Subcutaneous adipose tissue (tissue), 4 donors: Measurements from ENCODE around the gene BIN2. TPM values are rescaled to one million over a fixed set of nuclear protein-coding genes. Genes with fewer than 3 reads are reported as not detected.

Experiments
- CTCF ChIP-seq: fragments of 450-650 bp; IDR thresholded peaks from one replicate; pipeline ENCODE4 v1.5.1; 2016; ENCODE audit warnings: low read depth, mild to moderate bottlenecking, control low read depth, antibody characterized with exemption, moderate library complexity
- total RNA-seq, 4 donors: library from RNA; depleted of rRNA; stranded (reverse); fragments of >200 nt; gene quantifications; one replicate each; pipeline ENCODE4 v1.1.0, GENCODE V29; 2016

Gene BIN2
- total RNA-seq, 4 donors from 2014 or later = 2.3 to 26.2 (median 8.9) TPM

GRCh38 chr12:51333536-51333935 lies 9.6 kb upstream of the BIN2 start:
- no peak for TF ChIP-seq CTCF

GRCh38 chr12:51330186-51330585 lies 6.2 kb upstream of the BIN2 start:
- TF ChIP-seq CTCF = no peak

GRCh38 chr12:51329742-51330141 lies 5.8 kb upstream of the BIN2 start:
- no peak for TF ChIP-seq CTCF

- no peak for TF ChIP-seq CTCF
Measured at GRCh38 chr12:51328587-51328986, 4.6 kb upstream of the BIN2 start.

- TF ChIP-seq CTCF = no peak
Measured at GRCh38 chr12:51326698-51327439, 2.9 kb upstream of the BIN2 start.

- TF ChIP-seq CTCF = no peak
Measured at GRCh38 chr12:51324953-51325352, 979 bp upstream of the BIN2 start.

- no peak for TF ChIP-seq CTCF
Measured at GRCh38 chr12:51323317-51323960, 535 bp downstream of the BIN2 start.
